A549 (cell line): ENCODE measurements around the gene CRYBG3. TPM values are rescaled to one million over a fixed set of nuclear protein-coding genes. Genes with fewer than 3 reads are reported as not detected.

Source experiments
- ATAC-seq, 2 experiments: fragments of 200-7000 bp in 1 of 2; fragments of >200 bp in 1 of 2; cut with Nextera tagmentation in 1 of 2; cut with Tn5 transposase in 1 of 2; 3 replicates each; pipeline versions ENCODE4 v1.8.0 to v1.9.1; 2018 to 2020; ENCODE audit warnings: mild to moderate bottlenecking in 1 of 2, moderate library complexity in 1 of 2
- CTCF ChIA-PET: fragments of 300-600 bp; sonication (Branson Sonifier 250); formaldehyde crosslinking; extraction: SDS; loops from one replicate; lab custom pipeline; 2021; ENCODE audit warnings: antibody characterized with exemption, inconsistent platforms; lab: Yijun Ruan, JAX
- POLR2A ChIA-PET: fragments of 350-600 bp; formaldehyde crosslinking; extraction: SDS; loops from one replicate; lab custom pipeline; 2021; ENCODE audit warnings: antibody characterized with exemption, inconsistent platforms; lab: Yijun Ruan, JAX
- DNase-seq, 2 experiments: peaks; one replicate each; pipeline versions ENCODE4 v3.0.0 to v3.0.0-alpha.2; 2011 to 2016; ENCODE audit warnings: low read depth in 1 of 2, low spot score in 1 of 2
- FAIRE-seq: peaks from 2 replicates; lab custom pipeline; 2011; peaks lifted over from hg19 to GRCh38; lab: Jason Lieb, UNC
- H3K27ac ChIP-seq, 2 experiments: fragments of >200 bp; sonication (Bioruptor Twin); formaldehyde crosslinking; 3 replicates each; pipeline ENCODE4 v1.5.1; 2016 to 2017
- H3K4me1 ChIP-seq: fragments of >200 bp; sonication (Bioruptor Twin); formaldehyde crosslinking; 3 replicates; pipeline ENCODE4 v1.6.1; 2016
- H3K4me2 ChIP-seq: fragments of >200 bp; sonication (Bioruptor Twin); formaldehyde crosslinking; 3 replicates; pipeline ENCODE4 v1.6.1; 2016
- H3K4me3 ChIP-seq: fragments of >200 bp; sonication (Bioruptor Twin); formaldehyde crosslinking; 3 replicates; pipeline ENCODE4 v1.5.1; 2016
- H3K9me3 ChIP-seq: fragments of >200 bp; sonication (Bioruptor Twin); formaldehyde crosslinking; 3 replicates; pipeline ENCODE4 v1.6.1; 2016
- ATOH8 ChIP-seq: fragments of 250-450 bp; sonication (Bioruptor Pico); IDR thresholded peaks from 2 replicates; pipeline ENCODE4 v1.5.0; 2020; ENCODE audit warnings: low read depth, mild to moderate bottlenecking, moderate library complexity
- CBX2 ChIP-seq: fragments of 200-600 bp; sonication (generic); IDR thresholded peaks from 2 replicates; pipeline ENCODE4 v1.6.1; 2016; ENCODE audit warnings: low read depth, mild to moderate bottlenecking, borderline replicate concordance
- CEBPB ChIP-seq, 2 experiments: fragments of >200 bp in 1 of 2; sonication (Bioruptor Twin) in 1 of 2; formaldehyde crosslinking in 1 of 2; IDR thresholded peaks; 2 replicates each; pipeline ENCODE4 v1.6.1; 2012 to 2016
- CHD4 ChIP-seq: fragments of 200-600 bp; sonication (generic); IDR thresholded peaks from 2 replicates; pipeline ENCODE4 v1.6.1; 2016; ENCODE audit warnings: antibody characterized with exemption, mild to moderate bottlenecking, borderline replicate concordance
- ESRRA ChIP-seq: fragments of 150-350 bp; IDR thresholded peaks from 2 replicates; pipeline ENCODE4 v1.6.1; 2014; ENCODE audit warnings: mild to moderate bottlenecking, low read length, borderline replicate concordance
- FOSB ChIP-seq: fragments of 250-450 bp; sonication (Bioruptor Pico); IDR thresholded peaks from 2 replicates; pipeline ENCODE4 v1.5.0; 2020; ENCODE audit warnings: mild to moderate bottlenecking, moderate library complexity
- FOSL2 ChIP-seq, 2 experiments: fragments of 450-650 bp in 1 of 2; fragments of >200 bp in 1 of 2; sonication (Bioruptor Twin) in 1 of 2; formaldehyde crosslinking; IDR thresholded peaks; 2 replicates each; pipeline versions ENCODE4 v1.5.0 to v1.6.1; 2016 to 2020; ENCODE audit warnings: mild to moderate bottlenecking in 1 of 2, moderate library complexity in 1 of 2
- FOXS1 ChIP-seq: fragments of 250-450 bp; sonication (Bioruptor Pico); IDR thresholded peaks from 2 replicates; pipeline ENCODE4 v1.5.0; 2020; ENCODE audit warnings: mild to moderate bottlenecking, moderate library complexity
- GATA3 ChIP-seq: IDR thresholded peaks from 2 replicates; pipeline ENCODE4 v1.6.1; 2012; ENCODE audit warnings: borderline replicate concordance
- JUNB ChIP-seq: fragments of >200 bp; sonication (Bioruptor Twin); formaldehyde crosslinking; IDR thresholded peaks from 2 replicates; pipeline ENCODE4 v1.6.1; 2016
- KDM1A ChIP-seq: fragments of 200-600 bp; sonication (generic); IDR thresholded peaks from 2 replicates; pipeline ENCODE4 v1.6.1; 2016; ENCODE audit warnings: low read depth, mild to moderate bottlenecking
- KDM5A ChIP-seq: fragments of 200-600 bp; sonication (generic); IDR thresholded peaks from 2 replicates; pipeline ENCODE4 v1.6.1; 2016; ENCODE audit warnings: antibody characterized with exemption, mild to moderate bottlenecking
- MAFK ChIP-seq: fragments of 450-650 bp; IDR thresholded peaks from 2 replicates; pipeline ENCODE4 v1.6.1; 2014; ENCODE audit not compliant: partially characterized antibody
- MYC ChIP-seq: IDR thresholded peaks from 2 replicates; pipeline ENCODE4 v1.6.1; 2012; ENCODE audit warnings: mild to moderate bottlenecking, inconsistent platforms, low read length, improper control_type of control experiment, borderline replicate concordance
- NFE2L2 ChIP-seq: fragments of 150-350 bp; conservative IDR thresholded peaks from 2 replicates; pipeline ENCODE4 v1.6.1; 2014; ENCODE audit warnings: low read length
- NPAS2 ChIP-seq: fragments of 250-450 bp; sonication (Bioruptor Pico); IDR thresholded peaks from 2 replicates; pipeline ENCODE4 v1.8.0; 2022; ENCODE audit warnings: mild to moderate bottlenecking, moderate library complexity, borderline replicate concordance
- PHF8 ChIP-seq: fragments of 200-600 bp; sonication (generic); IDR thresholded peaks from 2 replicates; pipeline ENCODE4 v1.6.1; 2016; ENCODE audit warnings: low read depth, mild to moderate bottlenecking, antibody characterized with exemption, moderate library complexity, borderline replicate concordance
- POLR2A ChIP-seq: IDR thresholded peaks from 2 replicates; pipeline ENCODE4 v1.6.1; 2012; ENCODE audit warnings: mild to moderate bottlenecking, low read length
- POLR2AphosphoS2 ChIP-seq: conservative IDR thresholded peaks from 2 replicates; pipeline ENCODE4 v1.6.1; 2012; ENCODE audit warnings: low read length, improper control_type of control experiment, inconsistent platforms
- RARB ChIP-seq: fragments of 250-450 bp; sonication (Bioruptor Pico); IDR thresholded peaks from 2 replicates; pipeline ENCODE4 v1.8.0; 2021; ENCODE audit warnings: mild to moderate bottlenecking, moderate library complexity
- RCOR1 ChIP-seq: fragments of 150-350 bp; IDR thresholded peaks from 2 replicates; pipeline ENCODE4 v1.6.1; 2014; ENCODE audit warnings: antibody characterized with exemption, low read length, low read depth
- REST ChIP-seq: fragments of 200-600 bp; sonication (generic); IDR thresholded peaks from 2 replicates; pipeline ENCODE4 v1.6.1; 2016; ENCODE audit warnings: antibody characterized with exemption, mild to moderate bottlenecking, moderate library complexity
- RFX5 ChIP-seq: fragments of 450-650 bp; IDR thresholded peaks from 2 replicates; pipeline ENCODE4 v1.7.1; 2014; ENCODE audit warnings: antibody characterized with exemption, mild to moderate bottlenecking, moderate library complexity
- SREBF2 ChIP-seq: fragments of 450-650 bp; IDR thresholded peaks from 2 replicates; pipeline ENCODE4 v1.6.1; 2014; ENCODE audit warnings: mild to moderate bottlenecking, moderate library complexity
- TFCP2L1 ChIP-seq: fragments of 250-450 bp; sonication (Bioruptor Pico); IDR thresholded peaks from 2 replicates; pipeline ENCODE4 v1.5.0; 2021; ENCODE audit warnings: mild to moderate bottlenecking
- ZNF302 ChIP-seq: fragments of 250-450 bp; sonication (Bioruptor Pico); IDR thresholded peaks from 2 replicates; pipeline ENCODE4 v1.9.0; 2021; ENCODE audit warnings: inconsistent platforms, mild to moderate bottlenecking, moderate library complexity
- WGBS: methylation state at CpG from one replicate; pipeline ENCODE4 v1.1.6; 2017; ENCODE audit errors: missing lambda C conversion rate; 5-methylcytosine and 5-hydroxymethylcytosine counted together
- polyA plus RNA-seq, 4 experiments: library from polyadenylated mRNA; depleted of rRNA in 3 of 4; stranded (reverse); fragments of >200 nt; fragmentation: RNase III in 1 of 4; extraction: RNeasy Plus Mini Kit Qiagen cat#74134 plus additional on column Dnase treatment in 1 of 4; gene quantifications; 2 replicates in 3 of 4; 3 replicates in 1 of 4; pipeline ENCODE4 v1.2.3, GENCODE V29; 2011 to 2017
- TF ChIP-seq, protein P1 (sequence below): fragments of >200 bp; sonication (Bioruptor Twin); formaldehyde crosslinking; IDR thresholded peaks from 3 replicates; pipeline ENCODE4 v1.6.1; 2016
- TF ChIP-seq, protein P2 (sequence below): fragments of 150-350 bp; IDR thresholded peaks from 2 replicates; pipeline ENCODE4 v1.6.1; 2014; ENCODE audit warnings: low read depth, mild to moderate bottlenecking, low read length
- TF ChIP-seq, protein P3 (sequence below): IDR thresholded peaks from 2 replicates; pipeline ENCODE4 v1.6.1; 2012

CRYBG3 gene
- polyA plus RNA-seq, 2 of the 4 experiments (the other 2 are of a cell fraction) = 3.6 to 8.7 TPM

DNA sequence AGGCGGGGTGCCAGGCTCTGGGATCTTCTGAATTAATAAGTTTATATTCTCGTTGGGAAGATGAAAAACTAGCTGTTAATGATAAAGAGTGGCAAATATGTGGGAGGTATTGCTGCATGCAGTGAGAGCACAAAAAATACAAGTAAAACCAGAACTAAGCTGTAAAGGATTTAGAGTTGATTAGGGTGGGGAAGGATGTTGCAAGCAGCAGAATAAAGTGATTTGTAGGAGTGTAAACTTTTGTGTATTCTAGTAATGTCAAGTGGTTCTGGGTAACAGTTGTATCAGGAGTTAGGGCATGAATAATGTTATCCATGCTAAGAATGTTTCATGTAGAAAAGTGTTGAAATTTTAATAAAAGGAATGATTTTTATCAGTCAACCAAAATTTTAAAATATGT lies 18.1 kb downstream of the CRYBG3 start:
- WGBS = 87% methylated on average over 2 of the region's 2 CpGs
- FAIRE-seq = no peak
- Histone ChIP-seq H3K4me3 (no peak overlapping the region), H3K9me3 (no peaks in the 10 kb centered on the region), H3K4me2 (no peak overlapping the region), H3K4me1 (no peaks in the 10 kb centered on the region), H3K27ac (no peak overlapping the region)
- TF ChIP-seq CHD4 (no peak), FOSB (CRISPR knock-in tag) (no peak), JUNB (no peak), RCOR1 (no peak), MAFK (no peak), ATOH8 (CRISPR knock-in tag) (no peak), POLR2A (no peak), REST (no peak), ESRRA (no peak), KDM1A (no peak), RFX5 (no peak), GATA3 (no peak), ZNF302 (CRISPR knock-in tag) (no peak), TFCP2L1 (CRISPR knock-in tag) (no peak), POLR2AphosphoS2 (no peak), CBX2 (no peak), NFE2L2 (no peak), KDM5A (no peak)
- TF ChIP-seq, protein P1, sequence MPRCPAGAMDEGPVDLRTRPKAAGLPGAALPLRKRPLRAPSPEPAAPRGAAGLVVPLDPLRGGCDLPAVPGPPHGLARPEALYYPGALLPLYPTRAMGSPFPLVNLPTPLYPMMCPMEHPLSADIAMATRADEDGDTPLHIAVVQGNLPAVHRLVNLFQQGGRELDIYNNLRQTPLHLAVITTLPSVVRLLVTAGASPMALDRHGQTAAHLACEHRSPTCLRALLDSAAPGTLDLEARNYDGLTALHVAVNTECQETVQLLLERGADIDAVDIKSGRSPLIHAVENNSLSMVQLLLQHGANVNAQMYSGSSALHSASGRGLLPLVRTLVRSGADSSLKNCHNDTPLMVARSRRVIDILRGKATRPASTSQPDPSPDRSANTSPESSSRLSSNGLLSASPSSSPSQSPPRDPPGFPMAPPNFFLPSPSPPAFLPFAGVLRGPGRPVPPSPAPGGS = no peak
- TF ChIP-seq, protein P2, sequence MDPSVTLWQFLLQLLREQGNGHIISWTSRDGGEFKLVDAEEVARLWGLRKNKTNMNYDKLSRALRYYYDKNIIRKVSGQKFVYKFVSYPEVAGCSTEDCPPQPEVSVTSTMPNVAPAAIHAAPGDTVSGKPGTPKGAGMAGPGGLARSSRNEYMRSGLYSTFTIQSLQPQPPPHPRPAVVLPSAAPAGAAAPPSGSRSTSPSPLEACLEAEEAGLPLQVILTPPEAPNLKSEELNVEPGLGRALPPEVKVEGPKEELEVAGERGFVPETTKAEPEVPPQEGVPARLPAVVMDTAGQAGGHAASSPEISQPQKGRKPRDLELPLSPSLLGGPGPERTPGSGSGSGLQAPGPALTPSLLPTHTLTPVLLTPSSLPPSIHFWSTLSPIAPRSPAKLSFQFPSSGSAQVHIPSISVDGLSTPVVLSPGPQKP = no peak
- ATAC-seq = no peak
- ChIA-PET CTCF (no interaction called here), POLR2A (no interaction called here)
- DNase-seq = no peak

- WGBS = 95% methylated on average over 8 of the region's 8 CpGs
- DNase-seq (no peak), ATAC-seq (no peak), FAIRE-seq (no peak)
- H3K4me3 ChIP-seq = no peak overlapping the region
- ChIA-PET CTCF (no interaction called here), POLR2A (no interaction called here)
- no peaks in the 10 kb centered on the region for H3K4me1 ChIP-seq
- H3K4me2 ChIP-seq = no peak overlapping the region
- H3K9me3 ChIP-seq = no peaks in the 10 kb centered on the region
- no peak overlapping the region for H3K27ac ChIP-seq
- no peak for TF ChIP-seq ATOH8 (CRISPR knock-in tag)
- no peak for TF ChIP-seq PHF8
- TF ChIP-seq CBX2 = no peak
- TF ChIP-seq, protein P3, sequence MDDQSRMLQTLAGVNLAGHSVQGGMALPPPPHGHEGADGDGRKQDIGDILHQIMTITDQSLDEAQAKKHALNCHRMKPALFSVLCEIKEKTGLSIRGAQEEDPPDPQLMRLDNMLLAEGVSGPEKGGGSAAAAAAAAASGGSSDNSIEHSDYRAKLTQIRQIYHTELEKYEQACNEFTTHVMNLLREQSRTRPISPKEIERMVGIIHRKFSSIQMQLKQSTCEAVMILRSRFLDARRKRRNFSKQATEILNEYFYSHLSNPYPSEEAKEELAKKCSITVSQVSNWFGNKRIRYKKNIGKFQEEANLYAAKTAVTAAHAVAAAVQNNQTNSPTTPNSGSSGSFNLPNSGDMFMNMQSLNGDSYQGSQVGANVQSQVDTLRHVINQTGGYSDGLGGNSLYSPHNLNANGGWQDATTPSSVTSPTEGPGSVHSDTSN = no peak
- no peak for TF ChIP-seq JUNB
- TF ChIP-seq, protein P2 = no peak
- TF ChIP-seq RARB (CRISPR knock-in tag) = no peak
- no peak for TF ChIP-seq POLR2AphosphoS2
- TF ChIP-seq FOSL2 (IDR thresholded peaks at IDR 0.05) = no peak
- TF ChIP-seq FOSL2 (CRISPR knock-in tag; IDR thresholded peaks at IDR 0.05) = no peak
- no peak for TF ChIP-seq GATA3
- TF ChIP-seq FOXS1 (CRISPR knock-in tag) = no peak
- TF ChIP-seq CEBPB (IDR thresholded peaks at IDR 0.05) = no peak
- no peak for TF ChIP-seq MYC
- no peak for TF ChIP-seq NPAS2
- TF ChIP-seq SREBF2 = no peak
- no peak for TF ChIP-seq POLR2A
Observed at GRCh38 chr3:97841304-97841703, 19.5 kb downstream of the CRYBG3 start.
